HL-60/S4 treated with retinoic acid at 250 ng/mL for 4 days and 3 days (cell line): ENCODE measurements around the gene CCL26.
"Not testable (repeated sequence)": the region's sequence is repeated elsewhere in the genome, so short reads cannot be mapped to it uniquely, and the experiment has no call there.

Experiments used
- in situ Hi-C: fragments of 300-500 bp; cut with MboI; formaldehyde crosslinking; loops from 2 replicates; pipeline ENCODE4 v1.7.0; 2022; ENCODE audit warnings: low sequenced_read_pairs

Gene CCL26

DNA sequence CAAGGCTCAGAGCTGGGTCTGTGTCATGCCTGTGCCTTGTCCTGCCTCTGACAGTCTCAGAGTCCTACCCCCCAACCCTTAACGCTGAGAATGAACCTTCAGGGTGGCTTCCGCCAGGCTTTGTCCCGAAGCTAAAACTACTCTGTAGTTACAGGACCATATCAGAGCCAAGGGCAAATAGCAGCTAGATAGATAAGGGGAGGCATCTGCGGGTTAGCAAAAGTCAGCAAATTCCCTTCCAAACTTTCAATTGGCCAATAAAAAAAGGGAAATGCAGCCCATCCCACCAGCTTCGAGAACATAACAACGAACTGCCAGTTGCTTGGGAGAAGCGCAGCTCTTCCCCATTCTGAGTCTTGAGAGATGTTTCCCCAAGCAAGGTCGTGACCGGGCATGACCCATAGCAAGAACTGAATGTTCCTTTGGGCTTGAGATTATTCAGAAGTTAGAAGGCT lies 23.8 kb upstream of the CCL26 start:
- in situ Hi-C loops, result no loop called here

DNA sequence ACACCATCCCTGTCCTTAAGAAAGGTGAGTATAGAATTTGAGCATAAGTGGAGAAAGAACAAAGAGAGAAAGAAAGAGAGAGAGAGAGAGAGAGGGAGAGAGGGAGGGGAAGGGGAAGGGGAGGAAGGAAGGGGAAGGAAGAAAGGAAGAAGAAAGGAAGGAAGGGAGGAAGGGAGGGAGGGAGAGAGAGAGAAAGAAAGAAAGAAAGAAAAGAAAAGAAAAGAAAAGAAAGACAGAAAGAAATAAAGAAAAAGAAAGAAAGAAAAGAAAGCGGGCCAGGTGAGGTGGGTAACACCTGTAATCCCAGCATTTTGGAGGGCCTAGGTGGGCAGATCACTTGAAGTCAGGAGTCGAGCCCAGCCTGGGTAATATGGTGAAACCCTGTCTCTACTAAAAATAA lies 21.7 kb upstream of the CCL26 start:
- in situ Hi-C loops, result no loop called here

DNA sequence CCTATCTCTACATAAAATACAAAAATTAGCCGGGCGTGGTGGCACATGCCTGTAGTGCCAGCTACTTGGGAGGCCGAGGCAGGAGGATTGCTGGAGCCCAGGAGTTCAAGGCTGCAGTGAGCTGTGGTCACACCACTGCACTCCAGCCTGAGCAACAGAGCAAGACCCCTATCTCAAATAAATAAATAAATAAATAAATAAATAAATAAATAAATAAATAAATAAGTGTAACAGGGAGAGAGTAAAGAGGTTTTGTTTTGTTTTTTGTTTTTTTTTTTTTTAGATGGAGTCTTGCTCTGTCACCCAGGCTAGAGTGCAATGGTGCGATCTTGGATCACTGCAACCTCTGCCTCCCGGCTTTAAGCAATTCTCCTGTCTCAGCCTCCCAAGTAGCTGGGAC lies 20.6 kb upstream of the CCL26 start:
- in situ Hi-C loops, result not testable (repeated sequence)

DNA sequence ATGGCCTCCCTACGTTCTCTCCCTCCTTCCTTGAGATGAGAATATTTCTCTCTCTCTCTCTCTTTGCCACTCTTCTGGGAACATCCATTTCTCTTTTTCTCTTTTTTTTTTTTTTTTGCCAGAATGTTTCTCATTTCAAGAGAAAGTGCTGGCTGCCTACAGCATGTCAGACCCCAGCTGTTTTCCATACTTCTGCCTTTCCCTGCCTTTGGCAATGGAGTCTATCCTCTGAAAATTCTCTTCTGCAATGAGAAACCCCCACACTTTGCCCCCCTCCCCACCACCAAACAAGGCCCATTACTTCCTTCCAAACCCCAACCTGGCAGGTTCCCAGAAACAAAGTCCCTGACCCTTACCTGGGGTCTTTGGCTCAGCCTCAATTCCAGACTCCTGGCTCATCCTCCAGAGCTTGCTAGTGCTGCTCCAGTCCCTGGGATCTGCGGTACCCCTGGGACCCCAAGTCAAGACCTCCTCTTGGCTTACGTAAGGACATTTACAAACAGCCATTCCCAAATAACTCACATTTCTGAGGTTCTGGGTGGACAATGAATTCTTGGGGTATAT lies 17.4 kb upstream of the CCL26 start:
- in situ Hi-C loops, result no loop called here

DNA sequence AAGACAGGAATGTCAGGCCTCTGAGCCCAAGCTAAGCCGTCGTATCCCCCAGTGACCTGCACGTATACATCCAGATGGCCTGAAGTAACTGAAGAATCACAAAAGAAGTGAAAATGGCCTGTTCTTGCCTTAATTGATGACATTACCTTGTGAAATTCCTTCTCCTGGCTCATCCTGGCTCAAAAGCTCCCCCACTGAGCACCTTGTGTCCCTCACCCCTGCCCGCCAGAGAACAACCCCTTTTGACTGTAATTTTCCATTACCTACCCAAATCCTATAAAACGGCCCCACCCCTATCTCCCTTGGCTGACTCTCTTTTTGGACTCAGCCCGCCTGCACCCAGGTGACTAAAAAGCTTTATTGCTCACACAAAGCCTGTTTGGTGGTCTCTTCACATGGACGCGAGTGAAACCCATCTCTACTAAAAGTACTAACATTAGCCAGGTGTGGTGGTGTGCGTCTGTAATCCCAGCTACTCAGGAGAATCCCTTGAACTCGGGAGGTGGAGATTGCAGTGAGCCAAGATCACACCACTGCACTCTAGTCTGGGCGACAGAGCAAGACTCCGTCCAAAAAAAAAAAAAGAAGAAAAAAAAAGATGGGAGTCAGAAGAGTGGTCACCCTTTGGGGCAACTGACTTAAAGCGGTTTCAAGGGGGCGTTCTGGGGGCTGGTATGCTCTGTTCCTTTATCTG lies 16.3 kb upstream of the CCL26 start:
- in situ Hi-C loops, result not testable (repeated sequence)

DNA sequence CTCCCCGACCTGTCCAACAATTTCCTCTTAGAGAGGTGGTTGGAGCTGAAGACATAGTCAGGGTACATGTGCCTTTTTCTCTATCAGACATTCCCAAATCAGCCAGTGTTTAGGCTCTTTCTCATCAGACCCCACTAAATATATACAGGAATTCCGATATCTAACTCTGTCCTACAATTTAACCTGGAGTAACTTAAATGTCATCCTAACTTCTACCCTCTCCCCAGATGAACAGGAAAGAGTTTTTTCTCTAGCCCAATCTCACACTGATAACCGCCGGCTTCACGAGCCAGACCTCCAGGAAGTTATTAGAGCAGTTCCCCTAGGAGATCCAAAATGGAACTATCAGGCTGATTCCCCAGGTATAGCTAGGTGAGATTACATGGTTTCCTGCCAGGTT lies 11.0 kb upstream of the CCL26 start:
- in situ Hi-C loops, result not testable (repeated sequence)

DNA sequence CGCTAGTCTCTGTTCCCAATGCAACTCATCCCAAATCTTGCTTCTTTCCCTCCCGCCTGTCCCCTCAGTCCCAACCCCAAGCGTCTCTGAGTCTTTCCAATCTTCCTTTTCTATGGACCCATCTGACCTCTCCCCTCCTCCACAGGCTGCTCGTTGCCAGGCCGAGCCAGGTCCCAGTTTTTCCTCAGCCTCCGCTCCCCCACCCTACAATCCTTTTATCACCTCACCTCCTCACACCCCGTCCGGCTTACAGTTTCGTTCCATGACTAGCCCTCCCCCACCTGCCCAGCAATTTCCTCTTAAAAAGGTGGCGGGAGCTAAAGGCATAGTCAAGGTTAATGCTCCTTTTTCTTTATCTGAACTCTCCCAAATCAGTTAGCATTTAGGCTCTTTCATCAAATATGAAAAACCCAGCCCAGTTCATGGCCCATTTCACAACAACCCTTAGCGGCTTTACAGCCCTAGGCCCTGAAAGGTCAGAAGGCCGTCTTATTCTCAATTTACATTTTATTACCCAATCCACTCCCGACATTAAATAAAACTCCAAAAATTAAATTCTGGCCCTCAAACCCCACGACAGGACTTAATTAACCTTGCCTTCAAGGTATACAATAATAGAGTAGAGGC lies 8.7 kb upstream of the CCL26 start:
- in situ Hi-C loops, result not testable (repeated sequence)

DNA sequence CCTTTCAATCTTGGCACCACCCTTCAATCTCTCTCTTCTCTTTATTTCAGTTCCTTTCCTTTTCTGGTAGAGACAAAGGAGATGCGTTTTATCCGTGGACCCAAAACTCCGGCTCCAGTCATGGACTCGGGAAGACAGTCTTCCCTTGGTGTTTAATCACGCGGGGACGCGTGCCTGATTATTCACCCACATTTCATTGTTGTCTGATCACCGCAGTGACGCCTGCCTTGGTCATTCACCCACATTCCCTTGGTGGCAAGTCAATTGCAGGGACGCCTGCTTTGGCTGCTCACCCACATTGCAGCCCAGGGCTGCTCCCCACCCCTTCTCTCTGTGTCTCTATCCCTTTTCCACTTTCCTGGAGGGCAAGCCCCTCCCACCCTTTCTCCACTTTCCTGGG lies 7.5 kb upstream of the CCL26 start:
- in situ Hi-C loops, result not testable (repeated sequence)

DNA sequence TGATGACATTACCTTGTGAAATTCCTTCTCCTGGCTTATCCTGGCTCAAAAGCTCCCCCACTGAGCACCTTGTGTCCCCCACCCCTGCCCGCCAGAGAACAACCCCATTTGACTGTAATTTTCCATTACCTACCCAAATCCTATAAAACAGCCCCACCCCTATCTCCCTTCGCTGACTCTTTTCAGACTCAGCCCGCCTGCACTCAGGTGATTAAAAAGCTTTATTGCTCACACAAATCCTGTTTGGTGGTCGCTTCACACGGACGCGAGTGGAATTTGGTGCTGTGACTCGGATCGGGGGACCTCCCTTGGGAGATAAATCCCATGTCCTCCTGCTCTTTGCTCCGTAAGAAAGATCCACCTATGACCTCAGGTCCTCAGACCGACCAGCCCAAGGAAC lies 7.0 kb upstream of the CCL26 start:
- in situ Hi-C loops, result not testable (repeated sequence)

DNA sequence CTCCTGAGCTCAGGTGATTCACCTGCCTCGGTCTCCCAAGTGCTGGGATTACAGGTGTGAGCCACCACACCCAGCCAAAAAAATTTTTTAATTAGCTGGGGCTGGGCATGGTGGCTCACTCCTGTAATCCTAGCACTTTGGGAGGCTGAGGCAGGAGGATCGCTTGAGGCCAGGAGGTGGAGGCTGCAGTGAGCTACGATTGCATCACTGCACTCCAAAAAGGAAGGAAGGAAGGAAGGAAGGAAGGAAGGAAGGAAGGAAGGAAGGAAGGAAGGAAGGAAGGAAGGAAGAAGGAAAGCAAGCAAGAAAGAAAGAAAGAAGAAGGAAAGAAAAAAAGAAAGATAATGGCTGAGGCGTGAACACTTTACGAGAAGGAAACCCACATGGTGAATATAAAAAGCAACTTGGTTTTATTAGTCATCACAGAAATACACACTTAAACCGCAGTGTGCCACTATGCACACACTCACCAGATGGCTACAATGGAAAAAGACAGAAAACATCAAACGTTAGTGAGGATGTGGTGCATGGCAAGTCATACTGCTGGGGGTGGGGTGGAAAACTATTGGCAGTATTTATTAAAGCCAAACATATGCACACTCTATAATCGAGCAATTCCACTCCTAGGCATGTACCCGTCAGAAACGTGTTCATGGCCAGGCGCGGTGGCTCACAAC lies 4.4 kb upstream of the CCL26 start:
- in situ Hi-C loops, result no loop called here

DNA sequence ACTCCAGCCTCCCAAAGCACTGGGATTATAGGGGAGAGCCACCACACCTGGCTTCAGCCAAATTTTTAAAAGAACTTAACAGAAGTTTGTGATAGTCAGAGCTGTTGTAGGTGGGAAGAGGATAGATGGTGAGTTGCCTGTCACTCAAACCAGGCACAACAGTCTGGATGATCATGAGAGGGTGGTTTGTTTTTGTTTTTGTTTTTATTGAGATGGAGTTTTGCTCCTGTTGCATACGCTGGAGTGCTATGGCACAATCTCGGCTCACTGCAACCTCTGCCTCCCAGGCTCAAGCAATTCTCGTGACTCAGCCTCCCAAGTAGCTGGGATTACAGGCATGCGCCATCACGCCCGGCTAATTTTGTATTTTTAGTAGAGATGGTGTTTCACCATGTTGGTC lies 1.9 kb upstream of the CCL26 start:
- in situ Hi-C loops, result not testable (repeated sequence)

DNA sequence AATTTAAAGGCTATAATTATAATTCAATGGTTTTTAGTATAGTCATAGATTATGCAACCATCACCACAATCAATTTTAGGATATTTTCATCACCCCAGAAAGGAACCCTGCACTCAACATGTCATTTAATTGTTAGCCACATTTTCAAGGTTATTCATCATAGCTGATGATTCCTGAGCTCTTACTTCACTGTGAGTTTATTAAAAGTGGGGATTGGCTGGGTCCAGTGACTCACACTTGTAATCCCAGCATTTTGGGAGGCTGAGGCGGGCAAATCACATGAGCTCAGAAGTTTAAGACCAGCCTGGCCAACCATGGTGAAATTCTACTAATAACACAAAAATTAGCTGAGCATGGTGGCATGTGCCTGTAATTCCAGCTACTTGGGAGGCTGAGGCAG lies 787 bp downstream of the CCL26 start:
- in situ Hi-C loops, result no loop called here

DNA sequence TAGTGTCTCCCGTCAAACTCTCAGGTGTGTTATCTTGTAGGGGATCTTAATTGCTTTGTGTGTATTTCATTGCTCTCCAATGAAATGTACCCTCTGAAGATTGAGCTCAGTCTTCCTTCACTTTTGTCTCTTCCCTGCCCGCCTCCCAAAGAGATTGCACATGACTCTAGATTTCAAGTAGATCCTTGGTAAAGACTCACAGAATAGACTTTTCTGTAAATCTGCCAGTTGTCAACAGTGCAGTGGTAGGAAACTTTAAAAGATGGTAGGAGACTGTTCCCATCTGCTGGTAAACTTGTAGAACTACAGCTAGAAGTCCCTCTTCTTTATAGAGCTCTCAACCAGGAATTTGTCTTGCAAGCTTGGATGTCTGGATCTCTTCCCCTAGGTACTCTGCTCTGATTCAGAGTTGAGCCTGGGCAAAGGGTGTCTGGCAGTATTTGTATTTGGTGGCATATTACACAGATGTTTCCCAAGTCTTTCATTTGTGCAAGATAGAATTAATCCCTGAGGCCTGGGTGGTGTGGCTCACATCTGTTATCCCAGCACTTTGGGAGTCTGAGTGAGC lies 9.6 kb downstream of the CCL26 start:
- in situ Hi-C loops, result no loop called here

DNA sequence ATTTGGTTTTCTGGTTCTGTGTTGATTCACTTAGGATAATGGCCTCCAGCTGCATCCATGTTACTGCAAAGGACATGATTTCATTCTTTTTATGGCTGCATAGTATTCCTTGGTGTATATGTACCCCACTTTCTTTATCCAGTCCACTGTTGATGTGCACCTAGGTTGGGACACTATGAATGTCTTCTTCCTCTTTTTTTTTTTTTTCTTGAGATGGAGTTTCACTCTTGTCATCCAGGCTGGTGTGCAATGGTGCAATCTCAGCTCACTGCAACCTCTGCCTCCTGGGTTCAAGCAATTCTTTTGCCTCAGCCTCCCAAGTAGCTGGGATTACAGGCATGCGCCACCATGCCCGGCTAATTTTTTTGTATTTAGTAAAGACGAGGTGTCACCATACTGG lies 10.2 kb downstream of the CCL26 start:
- in situ Hi-C loops, result not testable (repeated sequence)

DNA sequence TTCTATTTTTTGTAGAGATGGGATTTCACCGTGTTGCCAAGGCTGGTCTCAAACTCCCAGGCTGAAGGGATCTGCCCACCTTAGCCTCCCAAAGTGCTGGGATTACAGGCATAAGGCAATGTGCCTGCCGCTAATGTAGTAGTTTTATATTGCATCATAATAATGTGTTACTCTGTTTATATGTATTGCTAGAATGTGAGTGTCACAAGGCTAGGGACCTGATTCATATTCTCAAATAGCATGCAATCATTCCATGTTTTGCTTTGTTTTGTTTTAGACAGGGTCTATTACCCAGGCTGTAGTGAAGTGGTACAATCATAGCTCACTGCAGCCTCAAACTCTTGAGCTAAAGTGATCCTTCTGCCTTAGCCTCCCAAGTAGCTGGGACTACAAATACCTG lies 13.5 kb downstream of the CCL26 start:
- in situ Hi-C loops, result no loop called here

DNA sequence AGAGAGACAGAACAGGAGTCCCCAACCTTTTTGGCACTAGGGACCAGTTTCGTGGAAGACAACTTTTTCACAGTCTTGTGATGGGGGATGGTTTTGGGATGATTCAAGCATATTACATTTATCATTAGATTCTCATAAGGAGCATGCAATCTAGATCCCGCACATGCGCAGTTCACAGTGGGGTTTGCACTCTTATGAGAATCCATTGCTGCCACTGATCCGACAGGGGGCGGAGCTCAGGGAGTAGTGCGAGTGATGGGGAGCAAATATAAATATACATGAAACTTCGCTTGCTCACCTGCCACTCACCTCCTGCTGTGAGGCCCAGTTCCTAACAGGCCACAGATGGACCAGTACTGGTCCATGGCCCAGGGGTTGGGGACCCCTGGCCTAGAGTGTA lies 14.2 kb downstream of the CCL26 start:
- in situ Hi-C loops, result no loop called here

DNA sequence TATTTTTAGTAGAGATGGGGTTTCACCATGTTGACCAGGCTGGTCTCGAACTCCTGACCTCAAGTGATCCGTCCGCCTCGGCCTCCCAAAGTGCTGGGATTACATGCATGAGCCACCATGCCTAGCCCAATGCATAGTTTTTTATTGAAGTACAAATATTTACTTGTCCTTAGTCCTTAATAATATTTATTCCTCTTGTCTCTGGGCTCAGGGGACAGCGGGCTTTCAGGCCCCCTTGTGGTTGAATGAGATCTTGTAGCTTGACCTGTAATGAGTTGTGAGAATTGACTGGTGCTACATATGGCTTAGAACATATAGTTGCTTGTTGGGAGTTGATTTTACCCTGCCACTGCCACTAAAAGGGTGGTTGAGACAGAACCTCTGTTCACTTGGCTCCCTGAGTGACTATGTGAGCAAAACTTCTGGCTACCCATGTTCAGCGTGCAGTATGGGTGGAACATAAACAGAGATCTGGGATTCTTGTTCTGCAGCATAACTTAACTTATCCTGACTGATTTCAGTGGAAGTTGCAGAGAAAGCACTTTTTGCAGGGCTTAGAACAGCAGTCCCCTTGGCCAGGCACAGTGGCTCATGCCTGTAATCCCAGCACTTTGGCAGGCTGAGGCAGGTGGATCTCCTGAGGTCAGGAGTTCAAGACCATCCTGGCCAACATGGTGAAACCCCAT lies 14.9 kb downstream of the CCL26 start:
- in situ Hi-C loops, result no loop called here

DNA sequence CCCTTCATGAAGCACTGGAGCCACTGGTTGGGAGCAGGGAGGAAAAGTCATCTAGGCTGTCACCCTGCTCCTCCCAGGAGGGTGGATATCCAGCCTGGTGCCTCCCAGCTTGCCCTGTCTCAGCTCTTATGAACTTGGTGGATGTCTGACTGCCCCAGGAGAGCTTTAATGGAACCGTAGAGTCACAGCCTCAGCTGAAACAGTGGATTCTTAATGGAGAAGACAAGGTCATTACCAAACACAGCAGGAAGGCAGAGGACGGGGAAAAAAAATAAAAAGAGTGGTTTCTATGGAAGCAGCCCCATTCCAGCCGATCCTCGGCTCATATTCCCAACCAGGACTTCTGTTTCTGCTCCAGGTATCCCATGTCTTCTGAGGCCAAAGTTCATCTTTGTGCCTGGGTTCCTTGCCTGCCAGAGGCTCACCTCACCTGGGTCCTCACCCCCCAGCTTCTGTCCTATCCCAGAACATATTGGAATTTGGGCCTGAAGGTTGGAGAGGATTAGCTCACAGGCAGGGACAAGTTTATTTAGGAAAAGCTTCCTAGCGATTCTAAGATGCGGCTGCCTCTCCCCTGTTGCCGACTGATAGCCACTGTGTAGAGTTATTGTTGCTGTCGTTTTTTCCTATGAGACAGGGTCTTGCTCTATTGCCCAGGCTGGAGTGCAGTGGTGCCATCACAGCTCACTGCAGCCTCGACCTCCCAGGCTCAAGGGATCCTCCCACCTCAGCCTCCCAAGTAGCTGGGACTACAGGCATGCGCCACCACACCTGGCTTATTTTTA lies 15.6 kb downstream of the CCL26 start:
- in situ Hi-C loops, result no loop called here

DNA sequence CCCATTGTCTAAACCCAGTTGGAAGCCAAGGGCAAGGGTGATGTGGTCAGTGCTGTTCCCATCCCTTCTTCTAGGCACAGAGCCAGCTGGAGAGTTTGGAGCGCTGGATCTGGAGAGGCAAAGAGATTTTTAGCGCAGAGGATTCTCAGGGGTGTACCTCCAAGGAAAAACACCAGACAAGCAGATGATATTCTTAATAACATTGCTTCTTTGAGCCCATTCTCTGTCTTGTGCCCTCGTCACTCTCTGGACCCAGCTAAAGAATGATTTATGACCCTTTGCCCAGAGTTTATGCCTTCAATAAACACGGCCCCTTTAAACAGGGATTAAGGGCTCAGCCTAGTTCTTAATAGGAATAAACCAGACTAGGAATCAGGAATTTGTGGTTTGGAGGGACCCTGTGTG lies 28.6 kb downstream of the CCL26 start:
- in situ Hi-C loops, result no loop called here

DNA sequence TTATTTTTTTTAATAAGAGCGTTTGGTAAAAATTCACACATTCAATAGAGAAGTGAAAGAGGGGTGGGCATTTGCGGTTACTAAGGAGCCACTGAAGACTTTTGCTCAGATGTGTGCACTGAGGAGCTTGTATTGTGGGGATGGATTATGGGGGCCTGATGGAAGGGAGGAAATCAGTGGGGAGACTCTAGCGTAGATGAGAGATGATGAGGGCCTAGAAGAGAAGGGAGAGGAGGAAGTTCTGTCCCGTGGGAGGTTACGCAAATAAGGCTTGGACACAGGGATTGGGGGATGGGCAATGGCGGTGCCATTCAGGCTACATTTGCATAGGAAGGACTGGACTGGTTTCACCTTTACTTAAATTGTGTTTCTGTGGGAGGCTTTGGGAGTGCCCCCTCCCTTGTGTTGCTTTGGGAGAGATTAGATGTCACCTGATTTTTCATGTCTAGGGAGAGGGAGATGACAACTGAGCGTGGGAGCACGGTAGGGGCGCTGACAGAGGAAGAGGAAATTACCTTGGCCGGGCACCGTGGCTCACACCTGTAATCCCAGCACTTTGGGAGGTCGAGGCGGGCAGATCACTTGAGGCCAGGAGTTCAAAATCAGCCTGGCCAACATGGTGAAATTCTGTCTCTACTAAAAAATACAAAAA lies 31.0 kb downstream of the CCL26 start:
- in situ Hi-C loops, result no loop called here
